ENCODE data around the gene RAB32. TPM values are rescaled to one million over a fixed set of nuclear protein-coding genes. Genes with fewer than 3 reads are reported as not detected.

Gene RAB32
- total and polyA plus RNA-seq, 2 donors (not counting 1 experiment from before 2014, with no cell fraction given), result 116 to 131 TPM

DNA sequence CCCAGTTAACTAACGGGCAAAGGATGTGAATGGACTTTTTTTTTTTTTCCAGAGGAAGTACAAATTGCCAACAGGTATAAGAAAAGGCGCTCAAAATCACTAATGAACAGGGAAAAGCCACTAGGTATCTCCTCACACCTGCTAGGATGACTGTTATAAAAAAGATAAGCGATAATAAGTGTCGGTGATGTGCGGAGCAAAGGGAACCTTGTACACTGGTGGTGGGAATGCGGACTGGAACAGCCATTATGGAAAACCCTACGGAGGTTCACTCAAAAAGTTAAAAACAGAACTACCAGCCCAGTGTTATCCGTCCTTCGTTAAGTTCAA, 787 bp upstream of the RAB32 start:
- H2AFZ ChIP-seq (ENCODE audit: low read length), result peak overlapping the region; percentile 87
- H3K79me2 ChIP-seq (ENCODE audit: control insufficient read depth, insufficient read depth, low read length), result peaks cover 34% of the 10 kb centered on the region
- H3K9ac ChIP-seq (ENCODE audit: insufficient read depth, low read length), result peak overlapping the region; percentile 60
- TF ChIP-seq EZH2 (IDR thresholded peaks at IDR 0.05; ENCODE audit: low read length, missing control alignments), result no peak
- TF ChIP-seq, protein P1, sequence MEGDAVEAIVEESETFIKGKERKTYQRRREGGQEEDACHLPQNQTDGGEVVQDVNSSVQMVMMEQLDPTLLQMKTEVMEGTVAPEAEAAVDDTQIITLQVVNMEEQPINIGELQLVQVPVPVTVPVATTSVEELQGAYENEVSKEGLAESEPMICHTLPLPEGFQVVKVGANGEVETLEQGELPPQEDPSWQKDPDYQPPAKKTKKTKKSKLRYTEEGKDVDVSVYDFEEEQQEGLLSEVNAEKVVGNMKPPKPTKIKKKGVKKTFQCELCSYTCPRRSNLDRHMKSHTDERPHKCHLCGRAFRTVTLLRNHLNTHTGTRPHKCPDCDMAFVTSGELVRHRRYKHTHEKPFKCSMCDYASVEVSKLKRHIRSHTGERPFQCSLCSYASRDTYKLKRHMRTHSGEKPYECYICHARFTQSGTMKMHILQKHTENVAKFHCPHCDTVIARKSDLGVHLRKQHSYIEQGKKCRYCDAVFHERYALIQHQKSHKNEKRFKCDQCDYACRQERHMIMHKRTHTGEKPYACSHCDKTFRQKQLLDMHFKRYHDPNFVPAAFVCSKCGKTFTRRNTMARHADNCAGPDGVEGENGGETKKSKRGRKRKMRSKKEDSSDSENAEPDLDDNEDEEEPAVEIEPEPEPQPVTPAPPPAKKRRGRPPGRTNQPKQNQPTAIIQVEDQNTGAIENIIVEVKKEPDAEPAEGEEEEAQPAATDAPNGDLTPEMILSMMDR (conservative IDR thresholded peaks at IDR 0.05 in 1 of 2, IDR thresholded peaks at IDR 0.05 in 1 of 2; ENCODE audit: low read depth in 1 of 2, low read length in 2 of 2), result peak in 1 of 2 donors; percentile 5
- no peaks in the 10 kb centered on the region for H4K20me1 ChIP-seq (ENCODE audit: control insufficient read depth, extremely low read depth, insufficient read depth, low read length)
- peaks cover 6% of the 10 kb centered on the region for H3K4me1 ChIP-seq (ENCODE audit: control insufficient read depth, extremely low read depth, insufficient read depth, low read length)
- peak overlapping the region; percentile 74 for H3K4me2 ChIP-seq (ENCODE audit: extremely low read depth, insufficient read depth, low read length)
- peak overlapping the region; percentile 42 to 61 (median 47) for H3K4me3 ChIP-seq (replicated peaks in 1 of 4; ENCODE audit: control extremely low read depth in 1 of 4, insufficient read depth in 1 of 4, low read depth in 3 of 4, low read length in 4 of 4)
- DNase-seq (ENCODE audit: low read depth in 2 of 2), result peak in 1 of 2 donors; percentile 49
- H3K9me3 ChIP-seq (ENCODE audit: control insufficient read depth, insufficient read depth, low read depth, low read length), result no peaks in the 10 kb centered on the region
- no peaks in the 10 kb centered on the region for H3K27me3 ChIP-seq (ENCODE audit: control insufficient read depth, insufficient read depth, low read length)
- H3K36me3 ChIP-seq (ENCODE audit: control insufficient read depth, insufficient read depth, low read length), result no peaks in the 10 kb centered on the region
- H3K27ac ChIP-seq (ENCODE audit: insufficient read depth, low read length), result peak overlapping the region; percentile 76

DNA sequence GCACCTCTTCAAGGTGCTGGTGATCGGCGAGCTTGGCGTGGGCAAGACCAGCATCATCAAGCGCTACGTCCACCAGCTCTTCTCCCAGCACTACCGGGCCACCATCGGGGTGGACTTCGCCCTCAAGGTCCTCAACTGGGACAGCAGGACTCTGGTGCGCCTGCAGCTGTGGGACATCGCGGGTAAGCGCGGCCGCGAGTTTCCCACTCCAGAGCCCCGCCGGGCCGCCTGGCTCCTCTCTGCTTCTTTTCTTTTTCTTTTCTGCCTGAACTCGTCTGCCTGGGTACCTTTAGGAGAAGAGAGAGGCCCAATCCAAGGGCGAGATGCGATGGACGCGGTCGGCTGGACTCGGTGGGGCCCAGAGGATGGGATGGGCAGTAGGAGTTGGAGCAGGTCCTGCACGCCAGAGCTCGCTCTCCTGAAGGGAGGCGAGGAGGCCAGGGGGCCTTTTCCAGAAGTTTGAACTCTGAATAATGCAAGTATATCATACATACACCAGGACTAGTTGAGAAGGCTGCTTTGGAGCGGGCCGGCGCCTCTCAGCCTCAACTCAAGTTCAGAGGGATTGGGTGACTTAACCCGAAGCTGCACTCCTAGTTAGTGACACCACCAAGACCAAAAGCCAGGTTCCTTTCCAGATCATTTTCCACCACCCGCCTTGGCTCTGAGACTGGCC, 445 bp downstream of the RAB32 start:
- Histone ChIP-seq H3K4me2 (ENCODE audit: extremely low read depth, insufficient read depth, low read length) (peak overlapping the region; percentile 62), H3K27me3 (ENCODE audit: control insufficient read depth, insufficient read depth, low read length) (no peaks in the 10 kb centered on the region), H3K36me3 (ENCODE audit: control insufficient read depth, insufficient read depth, low read length) (no peaks in the 10 kb centered on the region), H3K79me2 (ENCODE audit: control insufficient read depth, insufficient read depth, low read length) (peaks cover 46% of the 10 kb centered on the region), H4K20me1 (ENCODE audit: control insufficient read depth, extremely low read depth, insufficient read depth, low read length) (no peaks in the 10 kb centered on the region), H3K9me3 (ENCODE audit: control insufficient read depth, insufficient read depth, low read depth, low read length) (no peaks in the 10 kb centered on the region), H3K4me3 (replicated peaks in 1 of 4; ENCODE audit: control extremely low read depth in 1 of 4, insufficient read depth in 1 of 4, low read depth in 3 of 4, low read length in 4 of 4) (peak overlapping the region; percentile 62 to 93 (median 84)), H3K27ac (ENCODE audit: insufficient read depth, low read length) (peak overlapping the region; percentile 96), H3K4me1 (ENCODE audit: control insufficient read depth, extremely low read depth, insufficient read depth, low read length) (peaks cover 6% of the 10 kb centered on the region), H3K9ac (ENCODE audit: insufficient read depth, low read length) (peak overlapping the region; percentile 92), H2AFZ (ENCODE audit: low read length) (peak overlapping the region; percentile 74)
- TF ChIP-seq, protein P1 (conservative IDR thresholded peaks at IDR 0.05 in 1 of 2, IDR thresholded peaks at IDR 0.05 in 1 of 2; ENCODE audit: low read depth in 1 of 2, low read length in 2 of 2), result no peak
- TF ChIP-seq EZH2 (IDR thresholded peaks at IDR 0.05; ENCODE audit: low read length, missing control alignments), result no peak
- peak; percentile 48 to 63 for DNase-seq (ENCODE audit: low read depth in 2 of 2)

DNA sequence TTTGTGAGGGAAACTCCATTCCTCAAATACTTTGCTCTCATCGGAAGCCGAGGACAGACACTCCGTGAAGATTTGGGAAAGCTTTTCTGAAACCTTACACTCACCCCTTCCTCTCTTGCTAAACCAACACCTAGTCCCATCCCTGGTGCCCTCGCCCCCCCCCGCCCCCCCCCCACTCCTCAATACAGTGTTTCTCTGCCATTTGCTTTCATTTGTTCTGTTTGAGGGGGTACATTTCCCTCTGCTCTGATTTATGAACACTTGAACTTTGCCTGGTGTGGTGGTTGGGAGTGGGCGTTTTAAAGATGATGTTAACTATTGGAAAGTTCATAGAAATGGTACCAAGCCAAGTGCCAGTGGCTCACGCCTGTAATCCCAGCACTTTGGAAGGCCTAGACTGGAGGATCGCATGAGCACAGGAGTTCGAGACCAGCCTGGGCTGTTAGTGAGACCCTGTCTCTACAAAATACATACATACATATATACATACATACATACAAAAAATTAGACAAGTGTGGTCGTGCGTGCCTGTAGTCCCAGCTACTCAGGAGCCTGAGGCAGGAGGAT, 1.1 kb downstream of the RAB32 start:
- H3K79me2 ChIP-seq (ENCODE audit: control insufficient read depth, insufficient read depth, low read length), result peaks cover 52% of the 10 kb centered on the region
- TF ChIP-seq, protein P1 (conservative IDR thresholded peaks at IDR 0.05 in 1 of 2, IDR thresholded peaks at IDR 0.05 in 1 of 2; ENCODE audit: low read depth in 1 of 2, low read length in 2 of 2), result no peak
- no peak for TF ChIP-seq EZH2 (IDR thresholded peaks at IDR 0.05; ENCODE audit: low read length, missing control alignments)
- peak overlapping the region; percentile 92 for H3K9ac ChIP-seq (ENCODE audit: insufficient read depth, low read length)
- no peaks in the 10 kb centered on the region for H3K9me3 ChIP-seq (ENCODE audit: control insufficient read depth, insufficient read depth, low read depth, low read length)
- no peaks in the 10 kb centered on the region for H3K27me3 ChIP-seq (ENCODE audit: control insufficient read depth, insufficient read depth, low read length)
- peak overlapping the region; percentile 96 for H3K27ac ChIP-seq (ENCODE audit: insufficient read depth, low read length)
- no peaks in the 10 kb centered on the region for H4K20me1 ChIP-seq (ENCODE audit: control insufficient read depth, extremely low read depth, insufficient read depth, low read length)
- no peaks in the 10 kb centered on the region for H3K36me3 ChIP-seq (ENCODE audit: control insufficient read depth, insufficient read depth, low read length)
- peak overlapping the region; percentile 62 to 93 (median 84) for H3K4me3 ChIP-seq (replicated peaks in 1 of 4; ENCODE audit: control extremely low read depth in 1 of 4, insufficient read depth in 1 of 4, low read depth in 3 of 4, low read length in 4 of 4)
- peak; percentile 29 to 62 for DNase-seq (ENCODE audit: low read depth in 2 of 2)
- H3K4me2 ChIP-seq (ENCODE audit: extremely low read depth, insufficient read depth, low read length), result peak overlapping the region; percentile 96
- H2AFZ ChIP-seq (ENCODE audit: low read length), result peak overlapping the region; percentile 10
- peaks cover 6% of the 10 kb centered on the region for H3K4me1 ChIP-seq (ENCODE audit: control insufficient read depth, extremely low read depth, insufficient read depth, low read length)

All from fibroblast of lung (primary cell).